ENCODE measurements around the gene AP1S1. TPM values are rescaled to one million over a fixed set of nuclear protein-coding genes. Genes with fewer than 3 reads are reported as not detected.

AP1S1 gene
- total and polyA plus RNA-seq, 2 donors (not counting 1 experiment from before 2014, with no cell fraction given): 10.3 to 16.3 TPM

GRCh38 chr7:101165958-101166647, 11.8 kb downstream of the AP1S1 start:
- Mint-ChIP-seq H3K27me3 (peaks cover 59% of the 10 kb centered on the region), H3K9me3 (ENCODE audit: insufficient read depth) (no peaks in the 10 kb centered on the region), H3K4me3 (peak overlapping the region; percentile 82), H3K27ac (peak overlapping the region; percentile 81), H3K4me1 (peaks cover 49% of the 10 kb centered on the region)
- intact Hi-C loops (cut with micrococcal nuclease): loop anchor here (1.0 kb wide), 2 partner anchors 12 to 78 kb away; partner anchors contain the start of gene AP1S1
- peak overlapping the region; percentile 41 for H3K9ac ChIP-seq (ENCODE audit: low read length)
- H3K27me3 ChIP-seq (replicated peaks in 1 of 4; ENCODE audit: control extremely low read depth in 1 of 4, control insufficient read depth in 3 of 4, insufficient read depth in 4 of 4, low read length in 3 of 4): peaks cover 0 to 87% (median 62%) of the 10 kb centered on the region in 4 experiments
- ChIA-PET CTCF (interaction anchor here (0.8 to 1.8 kb wide), 3 partner anchors 8 to 271 kb away, joined by 3 to 11 read pairs (median 3); no protein-coding TSS in a partner anchor), POLR2A (interaction anchor here (0.6 to 1.1 kb wide), 3 partner anchors 52 to 81 kb away, joined by 3 read pairs; partner anchors contain the start of genes FIS1, TRIM56 and ZNHIT1)
- H3K27ac ChIP-seq (ENCODE audit: low read length in 2 of 2): no peak overlapping the region
- peak overlapping the region; percentile 99 for H3K4me2 ChIP-seq (replicated peaks; ENCODE audit: low read depth, low read length, poor library complexity, severe bottlenecking)
- peaks cover 26% of the 10 kb centered on the region for H4K20me1 ChIP-seq (ENCODE audit: control insufficient read depth, insufficient read depth, low read length, poor library complexity, severe bottlenecking)
- no peak for DNase-seq
- H3K4me1 ChIP-seq (ENCODE audit: control insufficient read depth in 2 of 2, insufficient read depth in 2 of 2, low read length in 2 of 2): peaks cover 62 to 73% of the 10 kb centered on the region in 2 donors
- peak overlapping the region in 3 of 5 experiments; percentile 0 to 58 (median 17) for H3K4me3 ChIP-seq (ENCODE audit: control extremely low read depth in 1 of 5, extremely low read depth in 1 of 5, insufficient read depth in 1 of 5, low read depth in 2 of 5, low read length in 4 of 5)
- TF ChIP-seq EZH2 (IDR thresholded peaks at IDR 0.05; ENCODE audit: borderline replicate concordance, insufficient read depth, low read depth, low read length, poor library complexity, severe bottlenecking) (no peak), CTCF (IDR thresholded peaks at IDR 0.05) (no peak)
- H2AFZ ChIP-seq (ENCODE audit: insufficient read depth, low read depth, low read length, poor library complexity, severe bottlenecking): no peak overlapping the region
- no peaks in the 10 kb centered on the region for H3K36me3 ChIP-seq (replicated peaks in 1 of 2; ENCODE audit: control extremely low read depth in 1 of 2, control insufficient read depth in 1 of 2, extremely low read depth in 1 of 2, insufficient read depth in 2 of 2, low read length in 1 of 2)
- H3K9me3 ChIP-seq (ENCODE audit: control extremely low read depth in 1 of 3, control insufficient read depth in 2 of 3, insufficient read depth in 1 of 3, low read length in 2 of 3): peaks cover 0 to 41% (median 3%) of the 10 kb centered on the region in 3 donors
- H3K79me2 ChIP-seq (ENCODE audit: control insufficient read depth, insufficient read depth, low read length): no peaks in the 10 kb centered on the region
- 3% methylated on average over 24 of the region's 38 CpGs for WGBS (ENCODE audit: insufficient coverage)
- no peak for ATAC-seq (ENCODE audit: low read depth)

- ChIA-PET CTCF (no interaction called here), POLR2A (no interaction called here)
- Histone ChIP-seq H3K27ac (ENCODE audit: low read length in 2 of 2) (no peak overlapping the region), H3K36me3 (replicated peaks in 1 of 2; ENCODE audit: control extremely low read depth in 1 of 2, control insufficient read depth in 1 of 2, extremely low read depth in 1 of 2, insufficient read depth in 2 of 2, low read length in 1 of 2) (no peaks in the 10 kb centered on the region), H3K4me2 (replicated peaks; ENCODE audit: low read depth, low read length, poor library complexity, severe bottlenecking) (peak overlapping the region; percentile 99), H2AFZ (ENCODE audit: insufficient read depth, low read depth, low read length, poor library complexity, severe bottlenecking) (no peak overlapping the region), H3K9ac (ENCODE audit: low read length) (no peak overlapping the region), H3K79me2 (ENCODE audit: control insufficient read depth, insufficient read depth, low read length) (no peaks in the 10 kb centered on the region), H3K4me3 (ENCODE audit: control extremely low read depth in 1 of 5, extremely low read depth in 1 of 5, insufficient read depth in 1 of 5, low read depth in 2 of 5, low read length in 4 of 5) (no peak overlapping the region), H3K4me1 (ENCODE audit: control insufficient read depth in 2 of 2, insufficient read depth in 2 of 2, low read length in 2 of 2) (peaks cover 65 to 77% of the 10 kb centered on the region in 2 donors), H4K20me1 (ENCODE audit: control insufficient read depth, insufficient read depth, low read length, poor library complexity, severe bottlenecking) (peaks cover 26% of the 10 kb centered on the region), H3K27me3 (replicated peaks in 1 of 4; ENCODE audit: control extremely low read depth in 1 of 4, control insufficient read depth in 3 of 4, insufficient read depth in 4 of 4, low read length in 3 of 4) (peaks cover 0 to 92% (median 66%) of the 10 kb centered on the region in 4 experiments), H3K9me3 (ENCODE audit: control extremely low read depth in 1 of 3, control insufficient read depth in 2 of 3, insufficient read depth in 1 of 3, low read length in 2 of 3) (peaks cover 0 to 44% (median 3%) of the 10 kb centered on the region in 3 donors)
- intact Hi-C loops (cut with micrococcal nuclease): no loop called here
- H3K4me3 Mint-ChIP-seq: no peak overlapping the region
- ATAC-seq (ENCODE audit: low read depth) (no peak), DNase-seq (no peak)
- H3K27ac Mint-ChIP-seq: no peak overlapping the region
- peaks cover 54% of the 10 kb centered on the region for H3K4me1 Mint-ChIP-seq
- no peak for TF ChIP-seq EZH2 (IDR thresholded peaks at IDR 0.05; ENCODE audit: borderline replicate concordance, insufficient read depth, low read depth, low read length, poor library complexity, severe bottlenecking)
- TF ChIP-seq CTCF (IDR thresholded peaks at IDR 0.05): no peak
- H3K27me3 Mint-ChIP-seq: peaks cover 64% of the 10 kb centered on the region
- no peaks in the 10 kb centered on the region for H3K9me3 Mint-ChIP-seq (ENCODE audit: insufficient read depth)
- 4% methylated on average over 3 of the region's 11 CpGs for WGBS (ENCODE audit: insufficient coverage)
Observed at GRCh38 chr7:101166648-101166908, 12.3 kb downstream of the AP1S1 start.
